Liver (tissue), 3 donors: ENCODE data around the gene GUCY1A1.

Source experiments
- EGR1 ChIP-seq, 2 donors: IDR thresholded peaks; 2 replicates each; pipeline ENCODE4 v1.6.1; 2016 to 2018; ENCODE audit warnings: antibody characterized with exemption in 2 of 2, low read depth in 2 of 2
- FOXA1 ChIP-seq: IDR thresholded peaks from 2 replicates; pipeline ENCODE4 v1.6.1; 2016; ENCODE audit warnings: antibody characterized with exemption
- GABPA ChIP-seq, 2 donors: IDR thresholded peaks in 1 of 2; conservative IDR thresholded peaks in 1 of 2; 2 replicates each; pipeline ENCODE4 v1.6.1; 2016; ENCODE audit warnings: antibody characterized with exemption in 2 of 2, mild to moderate bottlenecking in 1 of 2, moderate library complexity in 1 of 2
- JUND ChIP-seq, 2 donors: IDR thresholded peaks; 2 replicates each; pipeline ENCODE4 v1.6.1; 2016; ENCODE audit warnings: antibody characterized with exemption in 2 of 2
- RAD21 ChIP-seq, 2 donors: IDR thresholded peaks; 2 replicates each; pipeline ENCODE4 v1.6.1; 2016; ENCODE audit warnings: antibody characterized with exemption in 2 of 2, mild to moderate bottlenecking in 2 of 2
- RXRA ChIP-seq, 2 donors: IDR thresholded peaks; 2 replicates each; pipeline ENCODE4 v1.6.1; 2017 to 2018; ENCODE audit warnings: antibody characterized with exemption in 2 of 2, mild to moderate bottlenecking in 1 of 2
- SP1 ChIP-seq: IDR thresholded peaks from 2 replicates; pipeline ENCODE4 v1.6.1; 2018; ENCODE audit warnings: antibody characterized with exemption, mild to moderate bottlenecking
- TAF1 ChIP-seq: conservative IDR thresholded peaks from 2 replicates; pipeline ENCODE4 v1.6.1; 2016; ENCODE audit warnings: antibody characterized with exemption, mild to moderate bottlenecking
- YY1 ChIP-seq: IDR thresholded peaks from 2 replicates; pipeline ENCODE4 v1.6.1; 2016; ENCODE audit warnings: antibody characterized with exemption, mild to moderate bottlenecking
- TF ChIP-seq, protein P1 (sequence below): IDR thresholded peaks from 2 replicates; pipeline ENCODE4 v1.6.1; 2016; ENCODE audit warnings: antibody characterized with exemption, mild to moderate bottlenecking
- TF ChIP-seq, protein P2 (sequence below): fragments of 150-350 bp; IDR thresholded peaks from 2 replicates; pipeline ENCODE4 v1.5.1; 2017; ENCODE audit warnings: improper control_type of control experiment, low read depth, low read length; ENCODE audit not compliant: missing input control
- TF ChIP-seq, protein P3 (sequence below): IDR thresholded peaks from 2 replicates; pipeline ENCODE4 v1.6.1; 2016; ENCODE audit warnings: antibody characterized with exemption
- TF ChIP-seq, protein P4 (sequence below): IDR thresholded peaks from 2 replicates; pipeline ENCODE4 v1.6.1; 2016; ENCODE audit warnings: antibody characterized with exemption
- TF ChIP-seq, protein P5 (sequence below): IDR thresholded peaks from 2 replicates; pipeline ENCODE4 v1.6.1; 2016; ENCODE audit warnings: antibody characterized with exemption
- donor health status: healthy.
- donor health status: healthy.

DNA sequence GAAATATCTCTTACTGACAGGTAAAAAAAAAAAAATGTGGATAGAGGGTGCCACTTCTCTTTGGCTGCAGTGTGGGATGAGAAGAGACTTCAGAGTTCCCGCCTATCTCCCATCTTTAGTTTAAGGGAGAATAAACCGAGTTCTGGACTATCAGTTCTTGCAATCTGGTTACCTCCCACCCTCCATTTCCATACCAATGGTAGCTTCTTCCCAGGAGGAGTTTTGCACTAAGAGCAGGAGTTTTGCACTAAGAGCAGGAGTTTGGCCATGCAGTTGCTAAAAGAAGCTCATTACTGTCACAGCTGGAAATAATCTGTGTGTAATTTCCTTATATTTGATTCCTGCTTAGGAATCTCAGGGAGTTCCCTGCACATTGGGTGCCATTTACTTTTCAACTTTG is 81.4 kb downstream of the GUCY1A1 start:
- TF ChIP-seq, protein P1, sequence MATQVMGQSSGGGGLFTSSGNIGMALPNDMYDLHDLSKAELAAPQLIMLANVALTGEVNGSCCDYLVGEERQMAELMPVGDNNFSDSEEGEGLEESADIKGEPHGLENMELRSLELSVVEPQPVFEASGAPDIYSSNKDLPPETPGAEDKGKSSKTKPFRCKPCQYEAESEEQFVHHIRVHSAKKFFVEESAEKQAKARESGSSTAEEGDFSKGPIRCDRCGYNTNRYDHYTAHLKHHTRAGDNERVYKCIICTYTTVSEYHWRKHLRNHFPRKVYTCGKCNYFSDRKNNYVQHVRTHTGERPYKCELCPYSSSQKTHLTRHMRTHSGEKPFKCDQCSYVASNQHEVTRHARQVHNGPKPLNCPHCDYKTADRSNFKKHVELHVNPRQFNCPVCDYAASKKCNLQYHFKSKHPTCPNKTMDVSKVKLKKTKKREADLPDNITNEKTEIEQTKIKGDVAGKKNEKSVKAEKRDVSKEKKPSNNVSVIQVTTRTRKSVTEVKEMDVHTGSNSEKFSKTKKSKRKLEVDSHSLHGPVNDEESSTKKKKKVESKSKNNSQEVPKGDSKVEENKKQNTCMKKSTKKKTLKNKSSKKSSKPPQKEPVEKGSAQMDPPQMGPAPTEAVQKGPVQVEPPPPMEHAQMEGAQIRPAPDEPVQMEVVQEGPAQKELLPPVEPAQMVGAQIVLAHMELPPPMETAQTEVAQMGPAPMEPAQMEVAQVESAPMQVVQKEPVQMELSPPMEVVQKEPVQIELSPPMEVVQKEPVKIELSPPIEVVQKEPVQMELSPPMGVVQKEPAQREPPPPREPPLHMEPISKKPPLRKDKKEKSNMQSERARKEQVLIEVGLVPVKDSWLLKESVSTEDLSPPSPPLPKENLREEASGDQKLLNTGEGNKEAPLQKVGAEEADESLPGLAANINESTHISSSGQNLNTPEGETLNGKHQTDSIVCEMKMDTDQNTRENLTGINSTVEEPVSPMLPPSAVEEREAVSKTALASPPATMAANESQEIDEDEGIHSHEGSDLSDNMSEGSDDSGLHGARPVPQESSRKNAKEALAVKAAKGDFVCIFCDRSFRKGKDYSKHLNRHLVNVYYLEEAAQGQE, result no peak
- TF ChIP-seq, protein P2, sequence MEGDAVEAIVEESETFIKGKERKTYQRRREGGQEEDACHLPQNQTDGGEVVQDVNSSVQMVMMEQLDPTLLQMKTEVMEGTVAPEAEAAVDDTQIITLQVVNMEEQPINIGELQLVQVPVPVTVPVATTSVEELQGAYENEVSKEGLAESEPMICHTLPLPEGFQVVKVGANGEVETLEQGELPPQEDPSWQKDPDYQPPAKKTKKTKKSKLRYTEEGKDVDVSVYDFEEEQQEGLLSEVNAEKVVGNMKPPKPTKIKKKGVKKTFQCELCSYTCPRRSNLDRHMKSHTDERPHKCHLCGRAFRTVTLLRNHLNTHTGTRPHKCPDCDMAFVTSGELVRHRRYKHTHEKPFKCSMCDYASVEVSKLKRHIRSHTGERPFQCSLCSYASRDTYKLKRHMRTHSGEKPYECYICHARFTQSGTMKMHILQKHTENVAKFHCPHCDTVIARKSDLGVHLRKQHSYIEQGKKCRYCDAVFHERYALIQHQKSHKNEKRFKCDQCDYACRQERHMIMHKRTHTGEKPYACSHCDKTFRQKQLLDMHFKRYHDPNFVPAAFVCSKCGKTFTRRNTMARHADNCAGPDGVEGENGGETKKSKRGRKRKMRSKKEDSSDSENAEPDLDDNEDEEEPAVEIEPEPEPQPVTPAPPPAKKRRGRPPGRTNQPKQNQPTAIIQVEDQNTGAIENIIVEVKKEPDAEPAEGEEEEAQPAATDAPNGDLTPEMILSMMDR, result no peak
- no peak for TF ChIP-seq SP1
- TF ChIP-seq YY1, result no peak
- TF ChIP-seq, protein P3, sequence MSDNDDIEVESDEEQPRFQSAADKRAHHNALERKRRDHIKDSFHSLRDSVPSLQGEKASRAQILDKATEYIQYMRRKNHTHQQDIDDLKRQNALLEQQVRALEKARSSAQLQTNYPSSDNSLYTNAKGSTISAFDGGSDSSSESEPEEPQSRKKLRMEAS, result no peak
- TF ChIP-seq RAD21 (IDR thresholded peaks at IDR 0.05), result no peak
- TF ChIP-seq TAF1, result no peak
- no peak for TF ChIP-seq GABPA (IDR thresholded peaks at IDR 0.05 in 1 of 2, conservative IDR thresholded peaks at IDR 0.05 in 1 of 2)
- TF ChIP-seq JUND (IDR thresholded peaks at IDR 0.05), result no peak
- TF ChIP-seq EGR1 (IDR thresholded peaks at IDR 0.05; ENCODE audit: low read depth in 2 of 2), result no peak
- TF ChIP-seq, protein P4, sequence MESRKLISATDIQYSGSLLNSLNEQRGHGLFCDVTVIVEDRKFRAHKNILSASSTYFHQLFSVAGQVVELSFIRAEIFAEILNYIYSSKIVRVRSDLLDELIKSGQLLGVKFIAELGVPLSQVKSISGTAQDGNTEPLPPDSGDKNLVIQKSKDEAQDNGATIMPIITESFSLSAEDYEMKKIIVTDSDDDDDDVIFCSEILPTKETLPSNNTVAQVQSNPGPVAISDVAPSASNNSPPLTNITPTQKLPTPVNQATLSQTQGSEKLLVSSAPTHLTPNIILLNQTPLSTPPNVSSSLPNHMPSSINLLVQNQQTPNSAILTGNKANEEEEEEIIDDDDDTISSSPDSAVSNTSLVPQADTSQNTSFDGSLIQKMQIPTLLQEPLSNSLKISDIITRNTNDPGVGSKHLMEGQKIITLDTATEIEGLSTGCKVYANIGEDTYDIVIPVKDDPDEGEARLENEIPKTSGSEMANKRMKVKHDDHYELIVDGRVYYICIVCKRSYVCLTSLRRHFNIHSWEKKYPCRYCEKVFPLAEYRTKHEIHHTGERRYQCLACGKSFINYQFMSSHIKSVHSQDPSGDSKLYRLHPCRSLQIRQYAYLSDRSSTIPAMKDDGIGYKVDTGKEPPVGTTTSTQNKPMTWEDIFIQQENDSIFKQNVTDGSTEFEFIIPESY, result no peak
- no peak for TF ChIP-seq RXRA (IDR thresholded peaks at IDR 0.05)
- TF ChIP-seq FOXA1, result no peak
- TF ChIP-seq, protein P5, sequence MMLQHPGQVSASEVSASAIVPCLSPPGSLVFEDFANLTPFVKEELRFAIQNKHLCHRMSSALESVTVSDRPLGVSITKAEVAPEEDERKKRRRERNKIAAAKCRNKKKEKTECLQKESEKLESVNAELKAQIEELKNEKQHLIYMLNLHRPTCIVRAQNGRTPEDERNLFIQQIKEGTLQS, result no peak
